Omental fat pad (tissue), 4 donors: Measurements from ENCODE around the gene ALDOB. TPM values are rescaled to one million over a fixed set of nuclear protein-coding genes. Genes with fewer than 3 reads are reported as not detected.

Source experiments
- ATAC-seq: fragments of 150-250 bp; one replicate; pipeline ENCODE4 v1.9.1; 2016; ENCODE audit warnings: mild to moderate bottlenecking, moderate library complexity; ENCODE audit not compliant: low FRiP score
- DNase-seq: peaks from one replicate; pipeline ENCODE4 v3.0.0-alpha.2; 2019; ENCODE audit warnings: low spot score
- total RNA-seq, 4 donors: library from RNA; depleted of rRNA; stranded (reverse); fragments of >200 nt; gene quantifications; one replicate each; pipeline ENCODE4 v1.1.0, GENCODE V29; 2016
- TF ChIP-seq, protein P1 (sequence below), 3 donors: fragments of 450-650 bp; IDR thresholded peaks; one replicate each; pipeline ENCODE4 v1.5.1; 2016 to 2017; ENCODE audit warnings: antibody characterized with exemption in 3 of 3, mild to moderate bottlenecking in 3 of 3, moderate library complexity in 2 of 3

The ALDOB gene
- total RNA-seq, 4 donors from 2014 or later = 0.38 TPM; not detected in 3

DNA sequence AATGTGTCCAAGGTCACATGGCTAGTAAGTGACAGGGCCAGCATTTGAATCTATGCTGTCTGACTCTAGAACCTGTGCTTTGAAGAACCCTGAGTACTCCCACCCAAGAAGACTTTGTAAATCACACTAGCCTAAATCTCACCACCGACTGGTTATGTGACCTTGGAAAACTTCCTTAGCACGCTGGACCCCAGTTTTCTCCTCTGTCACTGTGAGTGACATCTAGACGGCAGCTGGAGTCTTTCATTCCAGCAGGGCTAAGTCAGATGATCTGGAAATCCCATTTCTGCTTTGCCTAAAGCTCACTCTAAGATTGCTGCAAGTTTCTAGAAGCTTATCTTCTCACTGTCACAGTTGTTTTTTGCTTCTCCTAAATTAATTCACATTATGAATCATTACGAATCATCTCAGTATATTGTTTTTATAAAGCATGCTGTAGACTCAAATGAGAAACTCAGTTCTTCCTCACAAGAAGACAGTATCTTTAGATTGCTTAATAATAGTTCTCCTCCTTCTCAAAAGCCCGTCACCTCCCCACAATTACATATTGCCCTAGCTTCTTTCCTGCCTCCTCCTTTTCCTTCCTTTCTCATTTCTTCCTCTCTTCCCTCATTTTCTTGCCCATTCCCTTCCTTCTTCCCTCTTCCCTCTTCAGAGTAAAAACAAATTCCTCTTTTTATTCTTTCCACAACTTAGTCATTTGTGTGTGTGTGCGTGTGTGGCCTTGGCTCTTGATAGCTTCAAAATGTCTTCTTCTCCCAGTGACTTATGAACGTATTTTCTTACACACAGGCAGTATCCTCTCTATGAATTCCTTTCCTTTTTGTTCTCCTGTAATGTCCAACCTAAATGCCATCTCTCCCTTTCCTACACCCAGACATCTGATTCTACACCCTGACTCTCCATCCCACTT, 16.8 kb downstream of the ALDOB start:
- no peak for DNase-seq
- no peak for ATAC-seq
- TF ChIP-seq, protein P1, sequence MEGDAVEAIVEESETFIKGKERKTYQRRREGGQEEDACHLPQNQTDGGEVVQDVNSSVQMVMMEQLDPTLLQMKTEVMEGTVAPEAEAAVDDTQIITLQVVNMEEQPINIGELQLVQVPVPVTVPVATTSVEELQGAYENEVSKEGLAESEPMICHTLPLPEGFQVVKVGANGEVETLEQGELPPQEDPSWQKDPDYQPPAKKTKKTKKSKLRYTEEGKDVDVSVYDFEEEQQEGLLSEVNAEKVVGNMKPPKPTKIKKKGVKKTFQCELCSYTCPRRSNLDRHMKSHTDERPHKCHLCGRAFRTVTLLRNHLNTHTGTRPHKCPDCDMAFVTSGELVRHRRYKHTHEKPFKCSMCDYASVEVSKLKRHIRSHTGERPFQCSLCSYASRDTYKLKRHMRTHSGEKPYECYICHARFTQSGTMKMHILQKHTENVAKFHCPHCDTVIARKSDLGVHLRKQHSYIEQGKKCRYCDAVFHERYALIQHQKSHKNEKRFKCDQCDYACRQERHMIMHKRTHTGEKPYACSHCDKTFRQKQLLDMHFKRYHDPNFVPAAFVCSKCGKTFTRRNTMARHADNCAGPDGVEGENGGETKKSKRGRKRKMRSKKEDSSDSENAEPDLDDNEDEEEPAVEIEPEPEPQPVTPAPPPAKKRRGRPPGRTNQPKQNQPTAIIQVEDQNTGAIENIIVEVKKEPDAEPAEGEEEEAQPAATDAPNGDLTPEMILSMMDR (IDR thresholded peaks at IDR 0.05) = no peak

DNA sequence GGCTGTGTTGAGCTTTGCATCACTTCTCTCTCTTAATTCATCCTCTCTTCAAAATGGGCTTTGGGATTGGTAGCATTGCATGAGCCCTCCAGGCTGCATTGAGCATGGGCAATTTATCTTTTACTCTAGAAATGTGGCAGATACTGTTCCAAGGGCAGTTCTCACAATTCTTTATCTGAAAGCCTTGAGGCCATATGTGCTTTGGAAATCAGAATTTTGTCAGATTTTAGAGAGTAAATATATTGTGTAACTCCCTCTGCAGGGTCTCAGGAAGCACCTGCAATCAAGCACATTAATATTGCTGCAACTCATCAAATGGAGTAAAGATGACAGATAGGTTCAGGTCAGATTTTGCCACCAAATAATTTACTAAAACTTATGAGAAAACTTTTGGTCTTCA, 17.6 kb downstream of the ALDOB start:
- DNase-seq (no peak), ATAC-seq (no peak)
- TF ChIP-seq, protein P1 (IDR thresholded peaks at IDR 0.05) = no peak

DNA sequence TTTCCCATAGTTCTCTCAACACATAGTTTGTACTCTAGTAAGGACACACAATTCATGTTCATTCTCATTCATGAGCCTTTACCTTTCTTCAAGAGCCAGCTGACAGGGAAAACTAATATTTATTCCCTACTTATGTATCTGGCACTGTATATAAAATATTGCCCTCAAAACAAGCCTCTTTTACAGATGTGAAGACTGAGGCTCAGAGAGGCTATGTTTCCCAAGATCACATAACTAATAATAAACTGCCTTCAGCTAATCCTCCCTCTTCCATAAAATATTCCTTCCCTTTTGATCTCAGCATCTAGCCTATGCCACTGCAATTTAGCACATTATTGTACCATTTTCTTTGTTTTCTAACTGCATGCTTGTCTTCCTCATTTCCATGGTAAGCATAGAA, 18.2 kb downstream of the ALDOB start:
- DNase-seq = no peak
- no peak for ATAC-seq
- TF ChIP-seq, protein P1 (IDR thresholded peaks at IDR 0.05) = no peak

DNA sequence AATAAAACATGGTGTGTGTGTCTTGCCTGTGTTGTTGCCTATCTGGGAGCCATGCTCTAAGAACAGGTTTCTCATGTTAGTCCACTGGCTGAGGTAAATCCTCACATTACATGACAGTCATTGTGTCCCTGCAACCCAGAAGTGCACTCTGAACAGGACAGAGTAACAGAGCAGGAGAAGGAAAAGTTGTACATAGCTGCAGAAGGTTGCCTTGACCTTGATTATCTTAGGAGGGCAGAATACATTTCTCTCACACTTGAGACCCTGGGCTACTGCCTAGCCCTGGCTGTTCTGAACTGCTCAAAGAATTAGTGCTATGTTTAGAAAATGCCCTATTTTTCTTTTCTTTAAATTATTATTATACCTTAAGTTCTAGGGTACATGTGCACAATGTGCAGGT, 20.0 kb downstream of the ALDOB start:
- DNase-seq (no peak), ATAC-seq (no peak)
- TF ChIP-seq, protein P1 (IDR thresholded peaks at IDR 0.05) = no peak

DNA sequence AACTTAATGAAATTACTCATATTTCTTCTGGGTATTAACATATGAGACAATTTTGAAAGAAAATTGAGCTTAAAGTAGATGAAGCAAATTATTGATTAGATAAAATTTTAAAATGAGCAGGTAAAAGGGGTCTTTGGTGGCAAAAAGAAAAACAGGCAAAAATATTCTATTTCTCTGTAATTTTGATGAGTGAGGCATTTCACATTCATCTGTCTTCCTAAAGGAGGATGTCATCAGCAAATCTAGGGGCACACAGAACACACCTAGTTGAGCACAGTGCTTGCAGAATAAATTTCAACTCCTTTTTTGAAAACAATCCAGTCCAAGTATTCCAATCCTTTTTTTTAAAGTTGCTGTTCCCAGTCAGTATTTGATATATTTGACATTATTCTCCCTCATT, 20.7 kb downstream of the ALDOB start:
- no peak for ATAC-seq
- no peak for DNase-seq
- TF ChIP-seq, protein P1 (IDR thresholded peaks at IDR 0.05) = no peak

DNA sequence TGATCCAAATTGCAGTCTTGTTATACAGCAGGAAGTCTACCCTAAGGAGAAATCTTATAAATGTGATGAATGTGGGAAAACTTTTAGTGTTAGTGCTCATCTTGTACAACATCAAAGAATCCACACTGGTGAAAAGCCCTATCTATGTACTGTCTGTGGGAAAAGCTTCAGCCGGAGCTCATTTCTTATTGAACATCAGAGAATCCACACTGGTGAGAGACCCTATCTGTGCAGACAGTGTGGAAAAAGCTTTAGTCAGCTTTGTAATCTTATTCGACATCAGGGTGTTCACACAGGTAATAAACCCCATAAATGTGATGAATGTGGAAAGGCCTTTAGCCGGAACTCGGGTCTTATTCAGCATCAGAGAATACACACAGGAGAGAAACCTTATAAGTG, 26.5 kb downstream of the ALDOB start:
- TF ChIP-seq, protein P1 (IDR thresholded peaks at IDR 0.05) = no peak
- DNase-seq (no peak), ATAC-seq (no peak)
